Stomach (tissue), 9 donors: ENCODE measurements around the gene HAO2. TPM values are rescaled to one million over a fixed set of nuclear protein-coding genes. Genes with fewer than 3 reads are reported as not detected.

Experiments used
- DNase-seq, 2 donors: peaks; one replicate each; pipeline versions ENCODE4 v3.0.0 to v3.0.0-alpha.2; 2013 to 2019
- H3K27ac ChIP-seq, 5 donors: fragments of 200-600 bp in 4 of 5; sonication (generic) in 4 of 5; one replicate each; pipeline ENCODE4 v1.5.1; 2013 to 2019; ENCODE audit warnings: mild to moderate bottlenecking in 1 of 5, moderate library complexity in 1 of 5
- H3K27me3 ChIP-seq, 3 donors: fragments of 200-600 bp; sonication (generic); one replicate each; pipeline ENCODE4 v1.5.1; 2017 to 2019; ENCODE audit warnings: mixed run types in 1 of 3
- H3K36me3 ChIP-seq, 4 donors: fragments of 200-600 bp; sonication (generic); 1 replicate in 3 of 4; 2 replicates in 1 of 4; pipeline ENCODE4 v1.5.1; 2016 to 2019
- H3K4me1 ChIP-seq, 4 donors: fragments of 200-600 bp; sonication (generic); one replicate each; pipeline ENCODE4 v1.5.1; 2016 to 2019
- H3K4me3 ChIP-seq, 4 donors: fragments of 200-600 bp; sonication (generic) in 3 of 4; one replicate each; pipeline ENCODE4 v1.5.1; 2016 to 2019; ENCODE audit warnings: mild to moderate bottlenecking in 1 of 4
- H3K9me3 ChIP-seq, 4 donors: fragments of 200-600 bp; sonication (generic); one replicate each; pipeline ENCODE4 v1.5.1; 2016 to 2019
- EP300 ChIP-seq: sonication (generic); formaldehyde crosslinking; IDR thresholded peaks from one replicate; pipeline ENCODE4 v1.6.1; 2017; ENCODE audit warnings: antibody characterized with exemption
- POLR2A ChIP-seq, 4 donors: fragments of 450-650 bp; IDR thresholded peaks; one replicate each; pipeline ENCODE4 v1.6.1; 2016; ENCODE audit warnings: antibody characterized with exemption in 4 of 4, control low read depth in 2 of 4, mild to moderate bottlenecking in 1 of 4, moderate library complexity in 1 of 4
- POLR2AphosphoS5 ChIP-seq, 3 donors: sonication (generic); formaldehyde crosslinking; IDR thresholded peaks; one replicate each; pipeline ENCODE4 v1.6.1; 2016; ENCODE audit warnings: antibody characterized with exemption in 3 of 3
- WGBS, 5 donors: extraction: QIAGEN DNeasy Blood & Tissue Kit in 3 of 5; methylation state at CpG; one replicate each; pipeline versions ENCODE4 v1.1.5 to v1.1.7; 2013 to 2018; 5-methylcytosine and 5-hydroxymethylcytosine counted together
- intact Hi-C: fragments of 100-400 bp; cut with DNase I; formaldehyde crosslinking; loops from one replicate; pipeline ENCODE4 v1.15.1; 2023; ENCODE audit warnings: low total_unique reads
- polyA plus RNA-seq, 3 donors: library from polyadenylated mRNA; stranded (reverse); fragments of 200-250 nt; gene quantifications; one replicate each; pipeline ENCODE4 v1.2.3, GENCODE V29; 2013
- small RNA-seq, 4 donors: library from RNA; depleted of rRNA; stranded (forward); fragments of <200 nt; gene quantifications; one replicate each; pipeline ENCODE3, GENCODE V24; 2016
- total RNA-seq, 5 donors: library from RNA; depleted of rRNA; stranded (reverse); fragments of >200 nt; gene quantifications; one replicate each; pipeline versions ENCODE4 v1.1.0 to v1.2.3, GENCODE V29; 2014 to 2016
- TF ChIP-seq, protein P1 (sequence below), 7 experiments: fragments of 450-650 bp in 4 of 7; fragments of 200-600 bp in 3 of 7; sonication (generic) in 3 of 7; IDR thresholded peaks; one replicate each; pipeline ENCODE4 v1.5.1; 2016 to 2019; ENCODE audit warnings: antibody characterized with exemption in 7 of 7, control low read depth in 2 of 7, mild to moderate bottlenecking in 1 of 7
- donor health status: healthy with polysubstance abuse.
- donor health status: Bipolar disorder and iron deficiency.
- donor health status: healthy.

HAO2 gene
- total and polyA plus RNA-seq, 8 donors, result 0.73 TPM; not detected in 7

DNA sequence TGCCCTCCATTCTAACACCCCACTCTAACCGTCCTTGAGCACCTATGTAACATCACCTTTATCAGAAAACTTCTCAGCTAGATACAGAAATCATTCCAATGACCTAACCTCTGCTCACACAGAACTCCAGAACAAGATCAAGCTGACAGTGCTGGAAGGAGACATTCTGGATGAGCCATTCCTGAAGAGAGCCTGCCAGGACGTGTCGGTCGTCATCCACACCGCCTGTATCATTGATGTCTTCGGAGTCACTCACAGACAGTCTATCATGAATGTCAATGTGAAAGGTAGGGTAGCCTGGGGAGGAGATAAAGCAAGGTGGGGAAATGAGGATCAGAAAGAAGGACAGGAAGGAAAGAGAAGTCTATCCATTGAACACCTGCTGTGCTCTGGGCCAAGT lies 74.2 kb downstream of the HAO2 start:
- no peaks in the 10 kb centered on the region for H3K9me3 ChIP-seq
- intact Hi-C loops, result no loop called here
- no peaks in the 10 kb centered on the region for H3K4me1 ChIP-seq
- no peak overlapping the region for H3K4me3 ChIP-seq
- WGBS, 5 donors, result 57 to 74% (median 69%) methylated on average over 6 of the region's 6 CpGs
- TF ChIP-seq POLR2A (IDR thresholded peaks at IDR 0.05) (no peak), EP300 (no peak), POLR2AphosphoS5 (IDR thresholded peaks at IDR 0.05) (no peak)
- TF ChIP-seq, protein P1, sequence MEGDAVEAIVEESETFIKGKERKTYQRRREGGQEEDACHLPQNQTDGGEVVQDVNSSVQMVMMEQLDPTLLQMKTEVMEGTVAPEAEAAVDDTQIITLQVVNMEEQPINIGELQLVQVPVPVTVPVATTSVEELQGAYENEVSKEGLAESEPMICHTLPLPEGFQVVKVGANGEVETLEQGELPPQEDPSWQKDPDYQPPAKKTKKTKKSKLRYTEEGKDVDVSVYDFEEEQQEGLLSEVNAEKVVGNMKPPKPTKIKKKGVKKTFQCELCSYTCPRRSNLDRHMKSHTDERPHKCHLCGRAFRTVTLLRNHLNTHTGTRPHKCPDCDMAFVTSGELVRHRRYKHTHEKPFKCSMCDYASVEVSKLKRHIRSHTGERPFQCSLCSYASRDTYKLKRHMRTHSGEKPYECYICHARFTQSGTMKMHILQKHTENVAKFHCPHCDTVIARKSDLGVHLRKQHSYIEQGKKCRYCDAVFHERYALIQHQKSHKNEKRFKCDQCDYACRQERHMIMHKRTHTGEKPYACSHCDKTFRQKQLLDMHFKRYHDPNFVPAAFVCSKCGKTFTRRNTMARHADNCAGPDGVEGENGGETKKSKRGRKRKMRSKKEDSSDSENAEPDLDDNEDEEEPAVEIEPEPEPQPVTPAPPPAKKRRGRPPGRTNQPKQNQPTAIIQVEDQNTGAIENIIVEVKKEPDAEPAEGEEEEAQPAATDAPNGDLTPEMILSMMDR (IDR thresholded peaks at IDR 0.05), result no peak
- H3K27me3 ChIP-seq, result no peaks in the 10 kb centered on the region
- no peak for DNase-seq
- no peaks in the 10 kb centered on the region for H3K36me3 ChIP-seq
- H3K27ac ChIP-seq, result no peak overlapping the region

Small RNAs within 50 kb of the gene (small RNA-seq; reads per million reads assigned to genes)
- 0 reads per million in 4 donors for gene RNU1-75P

Other genes starting within 250 kb of the HAO2 start
- gene WARS2, start 228.1 kb upstream of the HAO2 start, total RNA-seq, result 10 to 100 TPM in 3 of 5 donors, 1 to 10 TPM in 2; 3.5 to 48.4 (median 13.6) TPM
- gene WARS2, start 228.1 kb upstream of the HAO2 start, polyA plus RNA-seq, result 10 to 100 TPM in 1 of 3 donors, 1 to 10 TPM in 2; 5.9 to 11.9 (median 6.4) TPM
- gene HSD3B2, start 46.4 kb downstream of the HAO2 start, total RNA-seq, result 1 to 10 TPM in 2 of 5 donors, under 1 TPM in 1, not detected in 2; 0.37 to 1.8 (median 1.4) TPM
- 1 to 10 TPM in 1 of 3 donors, under 1 TPM in 1, not detected in 1; 0.10 to 9.9 TPM for gene HSD3B2, start 46.4 kb downstream of the HAO2 start, polyA plus RNA-seq
- not detected for gene HSD3B1, start 138.4 kb downstream of the HAO2 start, total RNA-seq
- not detected for gene HSD3B1, start 138.4 kb downstream of the HAO2 start, polyA plus RNA-seq